ENCODE results near the gene SH3TC1.

The SH3TC1 gene

DNA sequence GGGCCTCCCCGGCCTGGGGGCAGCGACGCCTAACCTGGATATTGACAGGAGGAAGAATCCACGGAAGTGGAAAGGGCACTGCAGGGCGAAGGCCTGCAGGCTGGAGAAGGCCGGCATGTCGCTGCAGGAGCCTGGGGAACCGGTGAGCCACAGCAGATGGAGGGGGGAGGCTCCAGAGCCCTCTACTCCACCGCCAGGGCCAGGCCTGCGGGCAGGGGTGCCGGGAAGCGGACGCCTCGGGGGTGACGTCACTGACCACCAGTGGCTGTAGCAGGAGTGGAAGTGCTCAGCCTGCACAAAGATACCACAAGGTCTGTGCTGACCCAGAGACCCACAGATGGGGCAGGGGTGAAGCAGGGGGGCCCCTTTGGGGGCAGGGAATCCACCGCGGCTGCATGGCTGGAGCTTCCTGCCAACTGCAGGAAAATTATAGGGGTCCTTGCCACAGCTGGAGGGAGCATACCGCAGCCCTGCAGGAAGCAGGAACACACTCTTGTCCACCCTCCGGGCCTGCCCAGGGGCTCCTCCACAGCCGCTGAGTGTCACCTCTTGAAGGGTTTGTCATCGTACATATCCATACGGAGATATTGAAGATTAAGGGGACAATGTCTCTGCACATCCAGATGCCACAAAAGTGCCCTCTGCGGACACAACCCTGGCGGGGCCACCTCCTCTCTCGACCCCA, 62.9 kb downstream of the SH3TC1 start:
- no peak overlapping the region for H3K4me2 ChIP-seq (ENCODE audit: low read depth, low read length, poor library complexity, severe bottlenecking)
- H3K9me3 ChIP-seq (ENCODE audit: insufficient read depth, low read depth, low read length) = no peaks in the 10 kb centered on the region
- no peak overlapping the region for H3K9ac ChIP-seq (ENCODE audit: low read depth, low read length, poor library complexity, severe bottlenecking)
- H2AFZ ChIP-seq (ENCODE audit: low read length) = no peak overlapping the region
- no peak overlapping the region for H3K4me3 ChIP-seq (ENCODE audit: low read length, poor library complexity, severe bottlenecking)
- H3K27me3 ChIP-seq (ENCODE audit: insufficient read depth, low read length, poor library complexity, severe bottlenecking) = no peaks in the 10 kb centered on the region
- H3K9me2 ChIP-seq (replicated peaks; ENCODE audit: low read depth, low read length) = no peaks in the 10 kb centered on the region
- H3K79me2 ChIP-seq (ENCODE audit: insufficient read depth, low read length) = no peaks in the 10 kb centered on the region
- H3K36me3 ChIP-seq (ENCODE audit: insufficient read depth, low read length) = no peaks in the 10 kb centered on the region
- H3K4me1 ChIP-seq (ENCODE audit: insufficient read depth, low read length, poor library complexity, severe bottlenecking) = peaks cover 3% of the 10 kb centered on the region
- H4K20me1 ChIP-seq (ENCODE audit: insufficient read depth, low read length, poor library complexity, severe bottlenecking) = no peaks in the 10 kb centered on the region
- TF ChIP-seq, protein P1, sequence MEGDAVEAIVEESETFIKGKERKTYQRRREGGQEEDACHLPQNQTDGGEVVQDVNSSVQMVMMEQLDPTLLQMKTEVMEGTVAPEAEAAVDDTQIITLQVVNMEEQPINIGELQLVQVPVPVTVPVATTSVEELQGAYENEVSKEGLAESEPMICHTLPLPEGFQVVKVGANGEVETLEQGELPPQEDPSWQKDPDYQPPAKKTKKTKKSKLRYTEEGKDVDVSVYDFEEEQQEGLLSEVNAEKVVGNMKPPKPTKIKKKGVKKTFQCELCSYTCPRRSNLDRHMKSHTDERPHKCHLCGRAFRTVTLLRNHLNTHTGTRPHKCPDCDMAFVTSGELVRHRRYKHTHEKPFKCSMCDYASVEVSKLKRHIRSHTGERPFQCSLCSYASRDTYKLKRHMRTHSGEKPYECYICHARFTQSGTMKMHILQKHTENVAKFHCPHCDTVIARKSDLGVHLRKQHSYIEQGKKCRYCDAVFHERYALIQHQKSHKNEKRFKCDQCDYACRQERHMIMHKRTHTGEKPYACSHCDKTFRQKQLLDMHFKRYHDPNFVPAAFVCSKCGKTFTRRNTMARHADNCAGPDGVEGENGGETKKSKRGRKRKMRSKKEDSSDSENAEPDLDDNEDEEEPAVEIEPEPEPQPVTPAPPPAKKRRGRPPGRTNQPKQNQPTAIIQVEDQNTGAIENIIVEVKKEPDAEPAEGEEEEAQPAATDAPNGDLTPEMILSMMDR (conservative IDR thresholded peaks at IDR 0.05; ENCODE audit: low read length) = no peak
- no peak for TF ChIP-seq EZH2phosphoT487 (IDR thresholded peaks at IDR 0.05; ENCODE audit: borderline replicate concordance)
- H3F3A ChIP-seq (ENCODE audit: low read depth) = no peaks in the 10 kb centered on the region

DNA sequence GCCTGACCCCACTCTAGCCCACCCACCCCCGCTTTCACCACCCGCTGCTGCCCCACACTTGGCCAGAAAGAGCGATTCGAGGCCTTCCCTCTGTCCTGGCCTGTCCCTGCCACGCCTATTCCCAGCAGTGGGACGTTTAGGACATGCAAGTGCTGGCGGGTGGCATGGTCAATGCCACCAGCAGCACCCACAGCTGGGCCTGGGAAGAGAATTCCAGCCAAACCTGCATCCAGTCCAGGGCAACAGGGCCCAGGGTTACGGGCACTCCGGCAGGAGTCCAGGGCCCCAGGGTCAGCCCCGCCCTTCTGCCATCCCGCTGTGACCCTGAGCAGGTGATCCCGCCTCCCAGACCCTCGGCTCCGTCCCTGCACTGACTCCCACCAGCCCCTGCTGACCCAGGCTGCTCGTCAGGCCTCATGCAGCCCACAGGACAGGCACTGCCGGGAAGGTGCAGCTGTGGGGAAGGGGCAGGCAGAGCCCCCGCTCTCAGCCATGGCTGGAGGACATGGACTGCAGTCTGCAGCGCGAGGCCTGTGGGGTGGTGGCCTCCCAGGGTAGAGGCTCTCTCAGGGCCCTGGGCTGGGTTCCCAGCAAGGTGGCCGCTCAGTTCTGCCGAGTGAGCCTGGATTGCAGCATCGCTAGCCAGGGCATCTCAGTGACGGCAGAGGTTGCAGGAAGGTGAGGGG, 63.7 kb downstream of the SH3TC1 start:
- no peaks in the 10 kb centered on the region for H3K9me2 ChIP-seq (replicated peaks; ENCODE audit: low read depth, low read length)
- H3K27me3 ChIP-seq (ENCODE audit: insufficient read depth, low read length, poor library complexity, severe bottlenecking) = no peaks in the 10 kb centered on the region
- no peak overlapping the region for H3K4me2 ChIP-seq (ENCODE audit: low read depth, low read length, poor library complexity, severe bottlenecking)
- no peaks in the 10 kb centered on the region for H3F3A ChIP-seq (ENCODE audit: low read depth)
- no peaks in the 10 kb centered on the region for H3K79me2 ChIP-seq (ENCODE audit: insufficient read depth, low read length)
- H3K36me3 ChIP-seq (ENCODE audit: insufficient read depth, low read length) = no peaks in the 10 kb centered on the region
- no peak overlapping the region for H3K4me3 ChIP-seq (ENCODE audit: low read length, poor library complexity, severe bottlenecking)
- no peaks in the 10 kb centered on the region for H4K20me1 ChIP-seq (ENCODE audit: insufficient read depth, low read length, poor library complexity, severe bottlenecking)
- H2AFZ ChIP-seq (ENCODE audit: low read length) = no peak overlapping the region
- H3K9me3 ChIP-seq (ENCODE audit: insufficient read depth, low read depth, low read length) = no peaks in the 10 kb centered on the region
- H3K9ac ChIP-seq (ENCODE audit: low read depth, low read length, poor library complexity, severe bottlenecking) = no peak overlapping the region
- TF ChIP-seq, protein P1 (conservative IDR thresholded peaks at IDR 0.05; ENCODE audit: low read length) = no peak
- TF ChIP-seq EZH2phosphoT487 (IDR thresholded peaks at IDR 0.05; ENCODE audit: borderline replicate concordance) = no peak
- H3K4me1 ChIP-seq (ENCODE audit: insufficient read depth, low read length, poor library complexity, severe bottlenecking) = peaks cover 3% of the 10 kb centered on the region

DNA sequence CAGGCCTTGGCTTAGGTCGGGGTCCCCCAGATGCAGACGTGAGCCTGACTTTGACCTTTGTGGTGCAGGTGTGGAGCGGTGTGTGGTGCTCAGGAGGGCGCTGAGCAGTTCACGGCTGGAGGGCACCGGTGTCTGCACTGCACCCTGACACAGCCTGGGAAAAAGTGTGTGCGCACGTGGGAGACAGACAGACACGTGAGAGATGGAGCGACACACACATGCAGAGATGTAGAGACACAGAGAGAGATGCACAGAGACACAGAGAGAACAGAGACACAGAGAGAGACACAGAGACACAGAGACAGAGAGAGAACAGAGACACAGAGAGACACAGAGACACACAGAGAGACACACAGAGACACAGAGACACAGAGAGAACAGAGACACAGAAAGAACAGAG, 64.3 kb downstream of the SH3TC1 start:
- Histone ChIP-seq H3K4me3 (ENCODE audit: low read length, poor library complexity, severe bottlenecking) (no peak overlapping the region), H3K9ac (ENCODE audit: low read depth, low read length, poor library complexity, severe bottlenecking) (no peak overlapping the region), H3K9me3 (ENCODE audit: insufficient read depth, low read depth, low read length) (no peaks in the 10 kb centered on the region), H3K36me3 (ENCODE audit: insufficient read depth, low read length) (no peaks in the 10 kb centered on the region), H4K20me1 (ENCODE audit: insufficient read depth, low read length, poor library complexity, severe bottlenecking) (no peaks in the 10 kb centered on the region), H3F3A (ENCODE audit: low read depth) (no peaks in the 10 kb centered on the region), H3K79me2 (ENCODE audit: insufficient read depth, low read length) (no peaks in the 10 kb centered on the region), H2AFZ (ENCODE audit: low read length) (no peak overlapping the region), H3K4me2 (ENCODE audit: low read depth, low read length, poor library complexity, severe bottlenecking) (no peak overlapping the region), H3K4me1 (ENCODE audit: insufficient read depth, low read length, poor library complexity, severe bottlenecking) (peaks cover 3% of the 10 kb centered on the region), H3K27me3 (ENCODE audit: insufficient read depth, low read length, poor library complexity, severe bottlenecking) (no peaks in the 10 kb centered on the region), H3K9me2 (replicated peaks; ENCODE audit: low read depth, low read length) (no peaks in the 10 kb centered on the region)
- TF ChIP-seq, protein P1 (conservative IDR thresholded peaks at IDR 0.05; ENCODE audit: low read length) = no peak
- no peak for TF ChIP-seq EZH2phosphoT487 (IDR thresholded peaks at IDR 0.05; ENCODE audit: borderline replicate concordance)
